HCT116 (cell line): ENCODE measurements around the gene UGP2. TPM values are rescaled to one million over a fixed set of nuclear protein-coding genes. Genes with fewer than 3 reads are reported as not detected.

Source experiments
- ATAC-seq: fragments of 200-7000 bp; cut with Tn5 transposase; 2 replicates; pipeline ENCODE4 v1.9.1; 2020; ENCODE audit warnings: mild to moderate bottlenecking, moderate library complexity
- BruUV-seq: library from RNA; stranded (reverse); fragments of 400-500 nt; replicated peaks from 2 replicates; lab custom pipeline; 2021; lab: Mats Ljungman, UMichigan
- CTCF ChIA-PET: fragments of 300-600 bp; sonication (Branson Sonifier 250); formaldehyde crosslinking; loops from one replicate; lab custom pipeline; 2021; ENCODE audit warnings: antibody characterized with exemption; lab: Charles Lee
- POLR2A ChIA-PET: fragments of 300-600, 350-600 bp; sonication (Branson Sonifier 250); formaldehyde crosslinking; loops from one replicate; lab custom pipeline; 2021; ENCODE audit warnings: antibody characterized with exemption; lab: Charles Lee
- RAD21 ChIA-PET, 2 experiments: fragments of 300-600 bp; sonication (Branson Sonifier 250); formaldehyde crosslinking; loops; one replicate each; lab custom pipeline; 2023; ENCODE audit warnings: low total read pairs in 2 of 2; ENCODE audit not compliant: uncharacterized antibody in 2 of 2, unreplicated experiment in 2 of 2, low non-redundant PET in 1 of 2; lab: Charles Lee
- DNase-seq: peaks from one replicate; pipeline ENCODE4 v3.0.0-alpha.2; 2010; ENCODE audit warnings: low read depth, low spot score
- H2AFZ ChIP-seq: fragments of 200-600 bp; shearing (Covaris generic), sonication (generic); 2 replicates; pipeline ENCODE4 v1.6.1; 2017; ENCODE audit warnings: low read depth, mixed run types, mixed read lengths, antibody characterized with exemption, low read length; ENCODE audit not compliant: poor library complexity, severe bottlenecking
- H3K27ac ChIP-seq: 2 replicates; pipeline ENCODE4 v1.5.1; 2012; ENCODE audit warnings: low read depth, low read length
- H3K27me3 ChIP-seq: fragments of 200-600 bp; sonication (generic); 2 replicates; pipeline ENCODE4 v1.6.1; 2016; ENCODE audit warnings: mixed run types, low read length, mixed read lengths; ENCODE audit not compliant: insufficient read depth
- H3K36me3 ChIP-seq, 2 experiments: fragments of 200-500 bp in 1 of 2; fragments of 200-600 bp in 1 of 2; sonication (Bioruptor generic) in 1 of 2; sonication (generic) in 1 of 2; 2 replicates each; pipeline versions ENCODE4 v1.5.1 to v1.6.1; 2014 to 2016; ENCODE audit warnings: low read length in 2 of 2, inconsistent platforms in 1 of 2, mixed read lengths in 1 of 2, mixed run types in 1 of 2; ENCODE audit not compliant: insufficient read depth in 2 of 2, control insufficient read depth in 1 of 2
- H3K4me1 ChIP-seq, 2 experiments: fragments of 200-600 bp in 1 of 2; sonication (generic) in 1 of 2; 2 replicates each; pipeline versions ENCODE4 v1.5.1 to v1.6.1; 2012 to 2017; ENCODE audit warnings: low read length in 2 of 2, inconsistent platforms in 1 of 2, mild to moderate bottlenecking in 1 of 2, mixed read lengths in 1 of 2, mixed run types in 1 of 2, moderate library complexity in 1 of 2; ENCODE audit not compliant: insufficient read depth in 2 of 2, control insufficient read depth in 1 of 2
- H3K4me2 ChIP-seq: fragments of 200-600 bp; sonication (generic); 2 replicates; pipeline ENCODE4 v1.6.1; 2017; ENCODE audit warnings: mixed run types, low read length, mixed read lengths
- H3K4me3 ChIP-seq, 2 experiments: fragments of 200-600 bp in 1 of 2; sonication (generic) in 1 of 2; replicated peaks in 1 of 2; 2 replicates each; pipeline ENCODE4 v1.5.1; 2011 to 2016; ENCODE audit warnings: low read length in 2 of 2, control low read depth in 1 of 2, low read depth in 1 of 2, mild to moderate bottlenecking in 1 of 2, mixed read lengths in 1 of 2, mixed run types in 1 of 2
- H3K79me2 ChIP-seq: fragments of 200-600 bp; sonication (generic); 2 replicates; pipeline ENCODE4 v1.6.1; 2017; ENCODE audit warnings: mild to moderate bottlenecking, mixed run types, low read length, moderate library complexity, mixed read lengths; ENCODE audit not compliant: insufficient read depth
- H3K9ac ChIP-seq: fragments of 200-600 bp; sonication (generic); 2 replicates; pipeline ENCODE4 v1.6.1; 2016; ENCODE audit warnings: low read length, mixed read lengths
- H3K9me2 ChIP-seq: fragments of 200-600 bp; sonication (generic), shearing (Covaris generic); 2 replicates; pipeline ENCODE4 v1.6.1; 2017; ENCODE audit warnings: mixed run types, mild to moderate bottlenecking, moderate library complexity; ENCODE audit not compliant: insufficient read depth
- H3K9me3 ChIP-seq, 2 experiments: fragments of 200-500 bp in 1 of 2; fragments of 200-600 bp in 1 of 2; sonication (Bioruptor generic) in 1 of 2; sonication (generic) in 1 of 2; 2 replicates each; pipeline ENCODE4 v1.6.1; 2014 to 2017; ENCODE audit warnings: low read length in 2 of 2, mixed read lengths in 2 of 2, inconsistent platforms in 1 of 2, low read depth in 1 of 2, mild to moderate bottlenecking in 1 of 2, mixed run types in 1 of 2, moderate library complexity in 1 of 2; ENCODE audit not compliant: control insufficient read depth in 1 of 2, insufficient read depth in 1 of 2
- H4K20me1 ChIP-seq: fragments of 200-600 bp; sonication (generic), shearing (Covaris generic); 2 replicates; pipeline ENCODE4 v1.6.1; 2017; ENCODE audit warnings: mixed run types, mild to moderate bottlenecking, moderate library complexity; ENCODE audit not compliant: insufficient read depth
- CEBPB ChIP-seq: IDR thresholded peaks from 2 replicates; pipeline ENCODE4 v1.6.1; 2012; ENCODE audit warnings: low read depth
- EZH2 ChIP-seq: fragments of 200-600 bp; sonication (generic); IDR thresholded peaks from 2 replicates; pipeline ENCODE4 v1.6.1; 2017; ENCODE audit warnings: antibody characterized with exemption, mixed run types
- JUND ChIP-seq: IDR thresholded peaks from 2 replicates; pipeline ENCODE4 v1.6.1; 2012
- RAD21 ChIP-seq: IDR thresholded peaks from 2 replicates; pipeline ENCODE4 v1.6.1; 2012; ENCODE audit warnings: low read depth, mild to moderate bottlenecking
- SP1 ChIP-seq: IDR thresholded peaks from 2 replicates; pipeline ENCODE4 v1.6.1; 2012; ENCODE audit warnings: low read depth
- SRF ChIP-seq: IDR thresholded peaks from 2 replicates; pipeline ENCODE4 v1.6.1; 2012; ENCODE audit warnings: low read depth
- YY1 ChIP-seq: IDR thresholded peaks from 2 replicates; pipeline ENCODE4 v1.6.1; 2011; ENCODE audit warnings: low read length, low read depth, moderate library complexity, mild to moderate bottlenecking; ENCODE audit not compliant: insufficient replicate concordance; ENCODE audit errors: extremely low read depth
- ZFX ChIP-seq: fragments of 450-650 bp; IDR thresholded peaks from 2 replicates; pipeline ENCODE4 v1.6.1; 2017
- intact Hi-C: fragments of 100-400 bp; cut with micrococcal nuclease; formaldehyde crosslinking; loops from 2 replicates; pipeline ENCODE4 v1.10.0; 2022
- total RNA-seq: library from RNA; stranded (reverse); gene quantifications from one replicate; pipeline ENCODE4 v1.2.1, GENCODE V29; 2021; ENCODE audit not compliant: unreplicated experiment
- TF ChIP-seq, protein P1 (sequence below): IDR thresholded peaks from 2 replicates; pipeline ENCODE4 v1.6.1; 2011; ENCODE audit warnings: mild to moderate bottlenecking, low read length, moderate library complexity; ENCODE audit not compliant: insufficient replicate concordance; ENCODE audit errors: extremely low read depth
- TF ChIP-seq, protein P2 (sequence below), 3 experiments: fragments of 200-600 bp in 1 of 3; sonication (generic) in 1 of 3; IDR thresholded peaks in 2 of 3; conservative IDR thresholded peaks in 1 of 3; 2 replicates each; pipeline ENCODE4 v1.5.1; 2012 to 2017; ENCODE audit warnings: low read depth in 2 of 3, low read length in 2 of 3, antibody characterized with exemption in 1 of 3, borderline replicate concordance in 1 of 3, control low read depth in 1 of 3, mild to moderate bottlenecking in 1 of 3, mixed read lengths in 1 of 3, mixed run types in 1 of 3, moderate library complexity in 1 of 3; ENCODE audit not compliant: insufficient read depth in 1 of 3
- TF ChIP-seq, protein P3 (sequence below): IDR thresholded peaks from 2 replicates; pipeline ENCODE4 v1.6.1; 2012

UGP2 gene
- total RNA-seq, 1 experiment from 2014 or later: 57.1 TPM

DNA sequence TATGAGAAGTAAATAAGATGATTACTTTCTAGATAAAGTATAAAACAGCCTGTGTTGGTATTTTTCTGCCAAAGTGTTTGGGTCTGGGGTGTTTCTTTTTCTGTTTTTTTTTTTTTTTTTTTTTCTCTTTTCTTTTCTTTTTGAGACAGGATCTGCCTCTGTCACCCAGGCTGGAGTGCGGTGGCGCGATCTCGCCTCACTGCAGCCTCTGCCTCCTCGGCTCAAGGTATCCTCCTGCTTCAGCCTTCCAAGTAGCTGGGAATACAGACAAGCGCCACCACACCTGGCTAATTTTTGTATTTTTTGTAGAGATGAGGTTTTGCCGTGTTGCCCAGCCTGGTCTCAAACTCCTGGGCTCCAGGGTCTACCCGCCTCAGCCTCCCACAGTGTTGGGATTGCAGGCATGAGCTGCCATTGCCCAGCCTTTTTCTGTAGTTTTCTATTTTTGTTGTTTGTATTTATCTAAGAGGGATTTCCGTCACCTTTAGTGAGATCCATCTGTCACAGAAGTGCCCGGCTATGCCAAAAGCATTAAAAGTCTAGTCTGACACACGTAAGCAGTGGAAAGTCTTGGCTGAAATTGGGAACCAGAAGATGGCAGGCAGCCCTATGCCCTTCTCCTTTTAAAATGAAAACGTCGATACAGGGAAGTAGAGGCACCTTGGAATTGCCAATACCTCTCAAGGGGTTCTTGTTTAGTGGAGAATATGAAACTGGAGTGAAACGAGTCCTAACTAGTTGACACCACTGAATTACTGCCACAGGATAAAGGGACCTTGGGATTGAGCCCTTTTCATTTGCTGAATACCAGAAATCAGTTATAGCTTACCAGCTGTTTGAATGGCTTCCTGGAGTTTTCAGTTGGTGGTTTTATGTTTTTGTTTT is 14.0 kb downstream of the UGP2 start:
- Histone ChIP-seq H3K36me3 (peaks cover 5 to 9% of the 10 kb centered on the region in 2 experiments), H3K4me1 (no peaks in the 10 kb centered on the region), H2AFZ (no peak overlapping the region), H3K9me3 (no peaks in the 10 kb centered on the region), H3K79me2 (peaks cover 51% of the 10 kb centered on the region), H3K4me3 (no peak overlapping the region), H3K9ac (no peak overlapping the region), H3K9me2 (no peaks in the 10 kb centered on the region), H3K27me3 (no peaks in the 10 kb centered on the region), H3K27ac (no peak overlapping the region), H3K4me2 (no peak overlapping the region), H4K20me1 (no peaks in the 10 kb centered on the region)
- no peak for TF ChIP-seq ZFX
- no peak for TF ChIP-seq YY1
- DNase-seq (no peak), ATAC-seq (no peak)
- ChIA-PET RAD21 (no interaction called here), CTCF (interaction anchor here (0.7 to 1.1 kb wide), 2 partner anchors 114 to 157 kb away, joined by 3 to 4 read pairs; no protein-coding TSS in a partner anchor), POLR2A (interaction anchor here (1.3 to 1.8 kb wide), 2 partner anchors 14 kb away, joined by 3 to 4 read pairs; partner anchors contain the start of gene UGP2)
- no TSS peak for BruUV-seq
- intact Hi-C loops: no loop called here

DNA sequence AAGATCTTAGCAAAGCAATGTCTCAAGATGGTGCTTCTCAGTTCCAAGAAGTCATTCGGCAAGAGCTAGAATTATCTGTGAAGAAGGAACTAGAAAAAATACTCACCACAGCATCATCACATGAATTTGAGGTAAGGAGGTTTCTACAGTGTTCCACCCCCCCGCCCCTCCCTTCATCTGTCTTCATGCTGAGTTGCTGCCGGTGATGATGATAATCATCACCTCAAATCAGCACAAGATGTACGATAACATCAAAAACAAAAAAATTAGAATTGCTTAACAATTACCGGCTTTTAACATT is 14.6 kb downstream of the UGP2 start:
- Histone ChIP-seq H3K9ac (no peak overlapping the region), H3K36me3 (peaks cover 5 to 9% of the 10 kb centered on the region in 2 experiments), H2AFZ (no peak overlapping the region), H3K4me1 (no peaks in the 10 kb centered on the region), H3K9me2 (no peaks in the 10 kb centered on the region), H4K20me1 (no peaks in the 10 kb centered on the region), H3K79me2 (peaks cover 45% of the 10 kb centered on the region), H3K27me3 (no peaks in the 10 kb centered on the region), H3K4me3 (no peak overlapping the region), H3K27ac (no peak overlapping the region), H3K9me3 (no peaks in the 10 kb centered on the region), H3K4me2 (no peak overlapping the region)
- no peak for ATAC-seq
- RAD21 ChIA-PET: no interaction called here
- intact Hi-C loops: no loop called here
- CTCF ChIA-PET: no interaction called here
- no TSS peak for BruUV-seq
- POLR2A ChIA-PET: interaction anchor here (1.8 kb wide), 1 partner anchor 15 kb away, joined by 4 read pairs; the partner anchor contains the start of gene UGP2
- DNase-seq: no peak
- TF ChIP-seq JUND (no peak), SP1 (no peak), SRF (no peak), EZH2 (no peak), RAD21 (no peak), CEBPB (no peak)
- TF ChIP-seq, protein P1, sequence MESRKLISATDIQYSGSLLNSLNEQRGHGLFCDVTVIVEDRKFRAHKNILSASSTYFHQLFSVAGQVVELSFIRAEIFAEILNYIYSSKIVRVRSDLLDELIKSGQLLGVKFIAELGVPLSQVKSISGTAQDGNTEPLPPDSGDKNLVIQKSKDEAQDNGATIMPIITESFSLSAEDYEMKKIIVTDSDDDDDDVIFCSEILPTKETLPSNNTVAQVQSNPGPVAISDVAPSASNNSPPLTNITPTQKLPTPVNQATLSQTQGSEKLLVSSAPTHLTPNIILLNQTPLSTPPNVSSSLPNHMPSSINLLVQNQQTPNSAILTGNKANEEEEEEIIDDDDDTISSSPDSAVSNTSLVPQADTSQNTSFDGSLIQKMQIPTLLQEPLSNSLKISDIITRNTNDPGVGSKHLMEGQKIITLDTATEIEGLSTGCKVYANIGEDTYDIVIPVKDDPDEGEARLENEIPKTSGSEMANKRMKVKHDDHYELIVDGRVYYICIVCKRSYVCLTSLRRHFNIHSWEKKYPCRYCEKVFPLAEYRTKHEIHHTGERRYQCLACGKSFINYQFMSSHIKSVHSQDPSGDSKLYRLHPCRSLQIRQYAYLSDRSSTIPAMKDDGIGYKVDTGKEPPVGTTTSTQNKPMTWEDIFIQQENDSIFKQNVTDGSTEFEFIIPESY: no peak
- TF ChIP-seq, protein P2, sequence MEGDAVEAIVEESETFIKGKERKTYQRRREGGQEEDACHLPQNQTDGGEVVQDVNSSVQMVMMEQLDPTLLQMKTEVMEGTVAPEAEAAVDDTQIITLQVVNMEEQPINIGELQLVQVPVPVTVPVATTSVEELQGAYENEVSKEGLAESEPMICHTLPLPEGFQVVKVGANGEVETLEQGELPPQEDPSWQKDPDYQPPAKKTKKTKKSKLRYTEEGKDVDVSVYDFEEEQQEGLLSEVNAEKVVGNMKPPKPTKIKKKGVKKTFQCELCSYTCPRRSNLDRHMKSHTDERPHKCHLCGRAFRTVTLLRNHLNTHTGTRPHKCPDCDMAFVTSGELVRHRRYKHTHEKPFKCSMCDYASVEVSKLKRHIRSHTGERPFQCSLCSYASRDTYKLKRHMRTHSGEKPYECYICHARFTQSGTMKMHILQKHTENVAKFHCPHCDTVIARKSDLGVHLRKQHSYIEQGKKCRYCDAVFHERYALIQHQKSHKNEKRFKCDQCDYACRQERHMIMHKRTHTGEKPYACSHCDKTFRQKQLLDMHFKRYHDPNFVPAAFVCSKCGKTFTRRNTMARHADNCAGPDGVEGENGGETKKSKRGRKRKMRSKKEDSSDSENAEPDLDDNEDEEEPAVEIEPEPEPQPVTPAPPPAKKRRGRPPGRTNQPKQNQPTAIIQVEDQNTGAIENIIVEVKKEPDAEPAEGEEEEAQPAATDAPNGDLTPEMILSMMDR (IDR thresholded peaks at IDR 0.05 in 2 of 3, conservative IDR thresholded peaks at IDR 0.05 in 1 of 3; ENCODE audit: borderline replicate concordance in 1 of 3, insufficient read depth in 1 of 3, low read depth in 2 of 3, low read length in 2 of 3): no peak
- TF ChIP-seq, protein P3, sequence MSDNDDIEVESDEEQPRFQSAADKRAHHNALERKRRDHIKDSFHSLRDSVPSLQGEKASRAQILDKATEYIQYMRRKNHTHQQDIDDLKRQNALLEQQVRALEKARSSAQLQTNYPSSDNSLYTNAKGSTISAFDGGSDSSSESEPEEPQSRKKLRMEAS: no peak
